Cardiac septum (tissue), 1 donor: ENCODE measurements around the gene LDLRAD3. TPM values are rescaled to one million over a fixed set of nuclear protein-coding genes. Genes with fewer than 3 reads are reported as not detected.

Source experiments
- DNase-seq: peaks from one replicate; pipeline ENCODE4 v3.0.0-alpha.2; 2020; ENCODE audit warnings: low spot score
- intact Hi-C: fragments of 100-400 bp; cut with DNase I; formaldehyde crosslinking; loops from one replicate; pipeline ENCODE4 v1.14.0; 2022
- microRNA-seq: library from miRNA; unstranded; fragments of <30 nt; microRNA quantifications from one replicate; pipeline ENCODE4 v1.2.0, GENCODE V29; 2020
- total RNA-seq: library from RNA; stranded (reverse); fragmentation: NEBNext Ultra II Directional; extraction: Animal tissue kit (Norgen Biotek cat#: 25700); gene quantifications from one replicate; pipeline ENCODE4 v1.2.1, GENCODE V29; 2021
- donor health status: DM: no; HTN: no; CAD: no.

Gene LDLRAD3
- total RNA-seq, 1 donor from 2014 or later, result 4.4 TPM

- no peak for DNase-seq
- intact Hi-C loops, result loop anchor here (5.0 to 10.0 kb wide), 2 partner anchors 129 to 777 kb away; no protein-coding TSS in a partner anchor
Observed at GRCh38 chr11:36264011-36264972, 320.4 kb downstream of the LDLRAD3 start.

- intact Hi-C loops, result loop anchor here (5.0 to 10.0 kb wide), 3 partner anchors 130 to 778 kb away; no protein-coding TSS in a partner anchor
- DNase-seq, result no peak
Observed at GRCh38 chr11:36264973-36265344, 321.1 kb downstream of the LDLRAD3 start.

- intact Hi-C loops, result loop anchor here (5.0 to 10.0 kb wide), 2 partner anchors 131 to 444 kb away; no protein-coding TSS in a partner anchor
- peak; percentile 84 for DNase-seq
Observed at GRCh38 chr11:36265793-36266628, 322.1 kb downstream of the LDLRAD3 start.

- intact Hi-C loops, result loop anchor here (5.0 to 10.0 kb wide), 2 partner anchors 132 to 444 kb away; no protein-coding TSS in a partner anchor
- DNase-seq, result no peak
Observed at GRCh38 chr11:36266767-36267166, 322.9 kb downstream of the LDLRAD3 start.

GRCh38 chr11:36268337-36268985, 324.6 kb downstream of the LDLRAD3 start:
- no peak for DNase-seq
- intact Hi-C loops, result loop anchor here (5.0 to 10.0 kb wide), 2 partner anchors 134 to 446 kb away; no protein-coding TSS in a partner anchor

- no peak for DNase-seq
- intact Hi-C loops, result no loop called here
Observed at GRCh38 chr11:36270701-36271100, 326.8 kb downstream of the LDLRAD3 start.

- DNase-seq, result no peak
- intact Hi-C loops, result no loop called here
Observed at GRCh38 chr11:36271794-36272407, 328.0 kb downstream of the LDLRAD3 start.

- intact Hi-C loops, result no loop called here
- DNase-seq, result no peak
Observed at GRCh38 chr11:36273110-36273509, 329.2 kb downstream of the LDLRAD3 start.

GRCh38 chr11:36274414-36274813, 330.6 kb downstream of the LDLRAD3 start:
- no peak for DNase-seq
- intact Hi-C loops, result no loop called here

- intact Hi-C loops, result no loop called here
- DNase-seq, result no peak
Observed at GRCh38 chr11:36278531-36279282, 334.8 kb downstream of the LDLRAD3 start.

- DNase-seq, result no peak
- intact Hi-C loops, result no loop called here
Observed at GRCh38 chr11:36280531-36280930, 336.7 kb downstream of the LDLRAD3 start.

Small RNA genes lying within 50 kb of the gene (microRNA-seq; reads per million reads assigned to microRNA genes)
- not detected for gene MIR3973
